Kidney tubule cell (primary cell): ENCODE measurements around the gene TPK1.
"Not testable (repeated sequence)": the region's sequence is repeated elsewhere in the genome, so short reads cannot be mapped to it uniquely, and the experiment has no call there.

ENCODE experiments used
- DNase-seq: peaks from one replicate; pipeline ENCODE4 v3.0.0-alpha.2; 2018; ENCODE audit warnings: low spot score

TPK1 gene

DNA sequence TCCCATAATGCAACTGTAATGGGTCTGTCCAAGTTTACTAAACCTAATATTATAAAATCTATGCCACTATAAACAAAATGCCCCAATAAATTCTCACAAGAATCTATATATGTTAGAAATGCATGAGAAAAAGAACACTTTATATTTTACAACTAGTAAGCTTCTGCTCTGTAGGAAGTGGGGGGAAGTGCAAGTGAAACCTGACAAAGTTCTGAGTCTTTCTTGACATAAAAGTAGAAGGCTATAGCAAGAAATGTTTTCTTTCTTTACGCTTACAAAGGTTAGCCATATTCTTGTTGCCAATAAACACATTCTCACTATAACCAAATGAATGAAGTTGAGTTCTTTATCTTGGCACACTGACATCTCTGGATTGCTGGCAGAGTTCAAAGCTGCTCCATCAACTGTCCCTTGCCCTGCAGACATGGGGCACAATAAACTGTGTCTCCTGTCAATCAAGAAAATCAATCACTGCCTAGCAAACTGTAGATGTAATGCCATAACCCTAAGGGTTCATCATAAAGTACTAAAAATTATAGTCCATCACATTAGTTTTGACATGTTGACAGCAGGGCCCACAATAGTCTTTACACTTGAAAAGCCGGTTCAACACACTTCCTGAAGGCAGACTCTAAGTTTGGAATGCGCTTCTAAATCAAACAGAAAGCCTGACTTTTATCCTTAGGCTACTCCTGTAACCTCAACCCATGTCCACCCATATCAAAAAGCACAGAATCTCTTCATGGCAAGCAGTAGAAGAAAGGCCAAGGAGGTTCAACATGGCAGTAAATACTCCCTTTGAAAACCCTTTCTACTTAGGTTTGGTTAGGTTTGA, 58.6 kb downstream of the TPK1 start:
- no peak for DNase-seq

DNA sequence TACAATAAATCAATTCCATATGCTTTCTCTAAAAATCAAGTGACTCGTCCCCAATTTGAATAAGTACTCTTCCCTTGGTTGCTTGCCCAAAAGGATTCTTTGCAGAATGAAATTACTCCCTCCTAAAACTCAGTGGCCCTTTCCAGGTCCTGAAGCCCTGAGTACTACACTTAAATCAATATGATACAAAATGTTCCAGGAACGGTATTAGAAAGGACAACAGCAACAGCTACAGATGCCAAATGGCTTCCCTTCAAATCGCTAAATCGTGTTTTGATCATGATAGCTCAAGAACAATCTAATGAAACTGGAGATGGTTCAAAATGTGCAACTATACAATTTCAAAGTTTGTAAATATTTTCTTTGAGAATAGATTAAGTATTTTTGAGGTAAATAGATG, 59.4 kb downstream of the TPK1 start:
- DNase-seq, result no peak

DNA sequence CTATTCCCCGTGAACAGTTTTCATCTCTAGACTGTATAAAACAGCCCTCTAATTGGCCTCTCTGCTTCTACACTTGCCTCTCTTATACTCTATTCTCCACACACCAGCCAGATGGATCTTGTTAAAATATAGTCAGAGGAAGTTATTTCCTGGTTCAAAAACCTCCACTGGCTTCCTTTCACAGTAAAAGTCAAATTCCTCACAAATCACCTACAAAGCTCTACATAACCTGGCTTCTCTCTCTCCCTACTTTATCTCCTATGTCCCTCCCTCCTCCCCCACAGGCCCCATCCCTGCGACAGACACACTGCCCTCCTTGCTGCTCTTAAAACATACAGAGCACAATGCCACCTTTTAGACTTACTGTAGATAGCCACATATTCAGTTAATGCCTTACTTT, 60.1 kb downstream of the TPK1 start:
- peak; percentile 8 for DNase-seq

DNA sequence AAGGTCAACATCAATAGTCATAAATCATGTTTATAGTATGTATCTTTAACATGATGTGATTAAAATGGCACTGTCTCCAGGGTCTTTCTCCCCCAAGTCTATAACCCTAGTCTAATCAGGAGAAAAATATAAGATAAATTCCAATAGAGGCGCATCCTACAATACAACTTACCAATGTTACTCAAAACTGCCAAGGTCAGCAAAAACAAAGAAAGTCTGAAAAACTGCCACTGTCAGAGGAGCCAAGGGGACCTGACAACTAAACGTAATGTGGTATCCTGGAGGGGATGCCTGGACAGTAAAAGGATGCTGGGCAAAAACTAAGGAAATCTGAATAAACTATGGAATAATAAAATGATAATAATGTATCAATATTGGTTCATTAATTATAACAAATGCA, 63.9 kb downstream of the TPK1 start:
- DNase-seq, result no peak

DNA sequence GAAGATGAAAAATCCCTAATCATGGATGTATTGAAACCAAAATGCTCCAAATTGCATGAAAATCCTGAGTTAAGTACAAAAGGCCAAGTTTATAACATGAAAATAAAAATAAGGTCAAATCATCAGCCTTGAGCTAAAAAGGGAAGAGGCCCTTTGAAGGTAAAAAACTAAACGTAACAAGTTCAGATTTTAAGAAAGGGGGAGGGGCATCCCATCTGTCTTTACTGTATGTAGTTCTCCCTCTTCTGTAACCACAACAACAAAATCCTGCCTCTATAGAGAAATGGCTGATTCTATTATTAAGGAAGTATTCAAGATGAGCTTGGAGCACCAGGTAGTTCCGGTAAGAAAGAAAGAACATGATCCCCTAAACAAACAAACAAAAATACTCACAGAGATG, 64.7 kb downstream of the TPK1 start:
- no peak for DNase-seq

DNA sequence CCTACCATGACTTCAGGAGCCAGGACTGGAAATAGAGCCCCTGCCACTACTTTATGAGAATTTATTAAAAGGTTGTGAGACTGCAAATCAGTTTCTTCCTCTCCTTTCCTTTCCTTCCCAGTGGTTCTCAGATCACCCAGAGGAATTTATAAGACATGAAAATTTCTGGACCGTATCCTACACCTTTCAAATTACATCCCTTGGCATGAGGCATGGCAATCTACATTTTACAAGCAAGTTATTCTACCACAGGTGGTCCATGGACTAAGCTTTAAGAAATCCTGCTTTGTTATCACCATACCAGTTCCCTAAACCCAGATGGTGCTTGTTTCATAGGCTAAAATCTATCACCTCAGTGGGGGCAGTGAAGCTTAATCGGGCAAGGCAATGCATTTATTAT, 66.5 kb downstream of the TPK1 start:
- DNase-seq, result no peak

DNA sequence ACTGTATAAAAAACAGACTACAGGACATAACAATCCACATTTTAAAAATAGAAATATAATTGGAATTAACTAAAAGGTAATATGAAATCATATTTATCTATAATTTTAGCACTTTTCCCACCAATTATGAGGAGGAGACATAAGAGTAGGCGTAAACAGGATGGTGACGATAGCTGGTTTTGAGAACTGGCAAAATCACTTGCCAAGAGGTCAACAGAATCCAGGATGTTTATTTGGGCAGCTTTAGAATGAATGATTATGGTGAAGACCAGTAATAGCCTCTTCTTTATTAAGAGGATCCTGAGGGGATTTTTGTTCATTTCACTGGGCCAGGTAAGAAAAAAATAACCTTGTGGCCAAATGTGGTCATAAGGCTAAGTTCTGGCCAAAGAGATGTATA, 67.2 kb downstream of the TPK1 start:
- no peak for DNase-seq

DNA sequence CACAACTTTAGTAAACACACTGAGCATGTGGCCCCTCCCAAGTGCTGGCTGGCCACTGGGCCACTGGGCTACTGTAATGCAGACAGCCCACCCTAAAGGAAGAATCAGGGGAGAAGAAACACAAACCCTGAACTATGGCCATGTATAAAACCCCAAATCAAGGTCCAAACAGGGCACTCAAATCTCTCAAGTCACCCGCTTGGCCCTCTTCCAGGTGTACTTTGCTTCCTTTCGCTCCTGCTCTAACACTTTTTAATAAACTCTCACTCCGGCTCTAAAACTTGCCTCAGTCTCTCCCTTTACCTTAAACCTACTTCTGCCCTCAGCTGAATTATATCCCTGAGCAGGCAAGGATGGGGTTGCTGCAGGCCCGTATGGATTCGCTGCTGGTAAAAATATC, 72.6 kb downstream of the TPK1 start:
- no peak for DNase-seq

DNA sequence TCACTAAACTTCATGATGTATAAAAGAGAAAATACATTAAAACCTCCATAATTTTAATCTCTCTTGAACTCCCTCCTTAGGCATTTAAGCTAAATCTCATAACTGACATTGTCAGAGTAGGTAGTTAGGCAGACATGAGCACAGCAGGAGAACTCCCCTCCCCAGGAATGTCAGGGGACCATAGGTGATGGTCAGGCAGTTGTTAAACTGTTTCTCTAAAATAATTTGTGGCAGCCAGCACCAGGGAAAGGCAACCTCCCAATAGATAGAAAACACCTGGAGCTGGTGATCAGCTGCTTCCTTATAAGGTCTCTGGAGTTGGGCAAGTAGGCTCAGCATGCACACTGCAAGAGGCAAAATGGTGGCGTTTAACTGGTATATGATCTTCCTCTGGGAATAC, 73.0 kb downstream of the TPK1 start:
- no peak for DNase-seq

DNA sequence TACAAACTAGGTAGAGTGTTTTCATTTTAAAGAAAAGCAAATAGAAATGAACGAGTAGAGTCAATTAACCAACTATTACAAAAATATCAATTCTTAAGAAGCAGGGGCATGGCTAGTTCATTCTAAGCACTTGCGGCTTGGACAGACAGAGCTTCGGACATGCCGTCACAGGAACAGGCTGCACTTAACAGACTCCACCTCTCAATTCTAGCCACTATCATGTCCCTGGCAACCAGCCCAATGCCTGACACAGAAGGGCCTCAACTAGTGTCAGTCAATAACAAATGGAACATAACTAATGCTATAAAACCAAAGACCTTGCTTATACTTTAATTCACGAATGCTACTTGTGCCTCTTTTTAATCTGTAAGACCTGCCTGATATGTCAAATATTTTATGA, 74.4 kb downstream of the TPK1 start:
- DNase-seq, result no peak

DNA sequence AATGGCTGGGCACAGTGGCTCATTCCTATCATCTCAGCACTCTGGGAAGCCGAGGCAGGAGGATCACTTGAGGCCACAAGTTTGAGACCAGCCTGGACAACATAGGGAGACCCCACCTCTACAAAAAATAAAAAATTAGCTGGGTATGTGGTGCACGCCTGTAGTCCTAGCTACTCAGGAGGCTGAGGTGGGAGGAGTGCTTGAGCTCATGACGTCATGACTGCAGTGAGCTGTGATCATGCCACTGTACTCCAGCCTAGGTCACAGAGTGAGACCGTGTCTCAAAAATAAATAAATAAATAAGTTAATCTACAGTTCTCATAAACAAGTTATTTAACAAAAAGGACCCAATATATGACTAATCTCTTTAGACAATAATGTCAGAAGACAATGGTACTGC, 76.2 kb downstream of the TPK1 start:
- no peak for DNase-seq

DNA sequence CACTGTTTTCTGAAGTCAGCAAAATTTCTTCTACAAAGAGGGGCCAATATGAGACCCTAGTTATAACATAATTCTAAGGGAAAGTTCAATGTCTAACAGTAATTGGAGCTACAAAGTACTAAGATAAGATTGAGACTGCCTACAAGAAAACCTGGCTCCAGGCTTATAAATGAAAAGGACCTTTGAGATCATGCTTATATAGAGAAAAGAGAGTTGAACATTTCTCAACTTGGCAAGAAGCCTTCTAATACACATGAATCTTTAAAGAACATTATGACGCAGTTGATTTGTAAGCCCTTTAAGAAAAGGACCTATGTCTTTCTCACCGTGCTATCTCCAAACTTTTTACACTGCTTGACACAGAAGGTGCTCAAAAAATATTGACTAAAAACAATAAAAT, 87.9 kb downstream of the TPK1 start:
- DNase-seq, result no peak

DNA sequence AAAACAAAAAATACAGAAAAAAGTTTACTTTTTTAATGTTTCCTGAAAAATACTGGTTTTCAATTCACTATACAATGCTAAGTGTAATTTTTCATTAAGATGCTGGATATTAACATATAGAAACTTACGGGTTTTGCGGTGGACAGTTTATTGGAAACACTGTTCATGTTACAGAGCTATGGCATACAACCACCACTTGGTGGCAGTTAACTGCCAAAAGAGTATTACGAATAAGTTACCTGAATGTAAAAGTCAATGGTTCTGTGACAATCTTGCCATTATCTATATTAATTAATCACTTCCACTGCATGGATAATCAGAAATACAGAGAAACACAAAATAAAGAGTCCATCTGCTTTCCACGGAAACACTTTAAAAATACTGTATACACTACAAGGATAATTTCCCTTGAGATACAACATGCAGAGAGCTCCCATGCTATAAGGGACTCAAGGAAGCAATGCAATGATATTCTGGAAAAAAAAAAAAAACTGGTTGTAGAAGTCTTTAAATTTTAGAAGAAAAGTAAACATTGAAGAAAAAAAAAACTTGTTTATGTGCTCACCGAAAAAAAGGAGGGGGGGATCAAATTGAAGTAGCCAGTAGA, 97.0 kb downstream of the TPK1 start:
- peak; percentile 47 for DNase-seq

DNA sequence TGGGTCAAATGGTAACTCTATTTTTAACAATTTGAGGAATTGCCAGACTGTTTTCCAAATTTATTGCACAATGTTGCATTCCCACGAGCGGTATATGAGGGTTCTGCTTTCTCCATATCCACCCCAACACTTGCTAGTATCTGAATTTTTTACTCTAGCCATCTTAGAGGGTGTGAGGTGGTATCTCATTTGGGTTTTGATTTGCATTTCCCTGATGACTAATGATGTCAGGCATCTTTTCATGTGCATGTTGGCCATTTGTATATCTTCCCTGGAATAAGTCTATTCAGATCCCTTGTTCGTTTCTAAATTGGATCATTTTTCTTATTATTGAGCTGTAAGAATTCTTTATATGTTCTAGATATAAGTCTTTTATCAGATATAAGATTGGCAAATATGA, 97.7 kb downstream of the TPK1 start:
- DNase-seq, result no peak

DNA sequence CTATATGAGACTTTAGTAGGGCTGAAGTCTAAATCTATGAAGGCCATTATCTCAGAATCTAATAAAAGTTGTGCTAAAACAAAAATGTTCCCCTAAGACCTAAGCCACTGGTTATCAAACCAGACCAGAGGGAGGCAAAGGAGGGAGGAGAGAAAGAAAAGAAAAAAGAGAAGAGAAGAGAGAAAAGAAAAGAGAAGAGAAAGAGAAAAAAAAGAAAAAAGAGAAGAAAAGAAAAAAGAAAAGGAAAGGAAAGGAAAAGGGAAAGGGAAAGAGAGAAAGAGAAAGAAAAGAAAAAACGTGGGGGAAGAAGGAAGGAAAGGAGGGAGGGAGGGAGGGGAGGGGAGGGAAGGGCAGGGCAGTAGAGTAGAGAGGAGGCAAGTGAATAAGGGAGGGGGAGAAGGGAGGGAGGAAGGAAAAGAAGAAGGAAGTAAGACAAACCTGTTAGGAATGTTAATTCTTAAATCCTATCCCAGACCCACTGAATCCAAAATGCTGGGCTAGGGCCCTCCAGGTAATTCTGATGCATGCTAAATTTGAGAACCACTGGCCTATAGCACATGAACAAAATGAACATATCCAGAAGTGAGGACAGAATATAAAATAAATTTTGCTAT, 98.9 kb downstream of the TPK1 start:
- no peak for DNase-seq

DNA sequence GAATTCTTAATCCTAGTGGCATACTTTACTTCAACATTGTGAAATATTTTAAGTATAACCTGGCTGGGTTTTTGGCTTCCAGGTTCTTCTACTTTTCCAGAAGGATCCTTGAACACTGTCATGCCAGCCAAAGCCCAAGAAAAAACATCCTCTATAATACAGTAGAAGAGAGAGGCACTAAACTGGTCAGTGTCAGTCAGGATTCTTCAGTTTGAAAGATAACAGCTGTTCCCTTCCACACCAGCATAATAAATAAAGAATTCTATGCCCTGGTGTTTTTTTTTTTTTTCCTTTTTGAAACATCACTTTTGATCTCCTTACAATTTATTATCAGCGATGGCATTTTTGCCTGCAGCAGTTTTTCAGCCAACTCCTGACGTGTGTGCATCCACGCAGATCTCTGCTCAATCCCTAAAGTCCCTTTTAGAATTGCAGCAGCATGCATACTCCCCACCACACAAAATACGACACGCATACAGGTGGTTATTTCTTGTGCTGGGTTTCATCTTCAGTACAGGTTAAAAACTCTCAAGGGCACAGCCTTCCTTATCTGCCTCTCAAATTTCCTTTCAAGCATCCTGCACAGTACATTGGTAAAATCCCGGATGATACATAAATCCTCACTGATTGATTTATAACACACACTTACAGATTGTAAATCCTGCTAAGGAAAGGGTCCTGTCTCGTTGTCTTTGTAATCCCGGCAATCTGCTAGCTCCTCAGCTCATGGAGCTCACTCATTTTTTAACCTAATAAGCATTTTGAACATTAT, 100.2 kb downstream of the TPK1 start:
- no peak for DNase-seq

DNA sequence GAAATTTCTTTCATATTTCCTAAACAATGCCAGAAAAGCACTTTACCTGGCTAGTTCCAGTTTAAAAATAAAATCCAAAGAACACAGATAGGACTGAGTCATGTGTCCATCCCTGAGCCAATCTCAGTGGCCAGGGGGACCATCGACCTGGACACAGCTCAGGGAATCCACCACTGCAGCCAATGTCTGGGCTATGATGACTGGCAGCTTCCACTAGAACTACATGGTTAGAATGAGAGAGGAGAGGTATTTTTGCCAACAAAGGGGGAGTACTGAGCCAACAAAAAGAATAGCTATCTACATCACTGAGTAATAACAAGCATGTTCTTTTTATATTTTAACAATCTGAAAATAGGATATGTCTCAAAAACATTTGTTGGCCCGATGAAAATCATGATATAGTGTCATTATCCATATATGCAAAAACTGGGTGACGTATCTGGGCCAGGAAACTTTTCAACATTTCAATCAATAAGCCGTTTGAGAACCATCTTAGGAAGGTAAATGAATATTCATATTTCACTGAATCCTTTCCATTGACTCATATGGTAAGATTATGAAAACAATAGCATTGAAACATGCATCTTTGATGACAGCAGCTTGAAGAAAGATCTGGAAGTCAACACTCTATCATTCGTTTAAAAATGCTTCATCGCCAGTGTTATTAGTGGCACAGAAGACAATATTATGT, 104.0 kb downstream of the TPK1 start:
- DNase-seq, result no peak

DNA sequence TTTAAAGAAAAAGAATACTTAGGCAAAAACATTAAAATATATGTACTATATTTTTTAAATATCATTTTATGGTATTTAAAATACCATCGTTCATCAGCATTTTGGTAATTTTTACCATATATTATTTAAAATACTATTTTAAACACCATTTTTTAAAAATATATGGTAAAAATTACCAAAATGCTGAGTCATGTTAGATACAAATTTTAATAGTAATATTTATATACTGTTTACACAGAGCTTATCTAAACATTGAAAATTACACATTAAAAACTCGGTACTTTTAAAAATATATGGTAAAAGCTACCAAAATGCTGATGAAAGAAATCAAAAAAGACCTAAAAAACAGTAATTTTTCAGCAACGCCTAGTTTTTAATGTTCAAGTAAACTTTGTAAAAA, 105.6 kb downstream of the TPK1 start:
- DNase-seq, result no peak

DNA sequence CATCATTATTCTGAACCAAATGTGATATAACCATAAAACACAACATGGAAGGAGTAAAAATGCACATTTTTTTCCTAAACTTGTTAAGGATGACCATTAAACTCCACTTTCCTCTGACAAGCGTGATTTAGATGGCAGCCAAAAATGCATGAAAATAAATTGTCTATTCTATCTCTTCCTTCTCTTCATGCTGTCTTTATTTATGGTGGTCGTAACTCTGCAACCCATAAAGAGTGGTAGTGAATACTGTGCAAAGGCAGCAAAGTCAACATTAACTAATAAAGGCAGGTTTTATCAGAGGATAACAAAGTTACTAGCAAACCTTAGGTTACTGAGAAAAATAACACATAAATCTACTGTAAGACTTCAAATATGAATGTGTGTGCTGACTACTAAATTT, 106.6 kb downstream of the TPK1 start:
- no peak for DNase-seq

DNA sequence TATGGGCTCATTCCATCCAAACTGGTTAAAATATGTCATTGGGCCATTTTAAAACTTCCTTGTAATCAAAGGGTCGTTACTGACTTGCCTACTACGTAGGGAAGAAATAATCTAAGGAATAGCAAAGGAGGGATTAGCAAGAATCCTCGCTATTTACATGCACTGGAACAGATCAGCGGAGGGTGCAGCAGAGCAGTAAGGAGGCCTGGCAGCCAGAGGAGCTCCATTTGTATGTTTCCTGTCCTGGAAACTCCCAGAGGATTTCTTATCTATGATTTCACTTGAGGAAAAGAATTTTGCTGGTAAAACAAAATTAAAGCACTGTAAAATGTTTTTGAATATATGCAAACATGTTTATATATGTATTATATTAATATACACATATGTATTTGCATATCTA, 107.3 kb downstream of the TPK1 start:
- DNase-seq, result no peak

DNA sequence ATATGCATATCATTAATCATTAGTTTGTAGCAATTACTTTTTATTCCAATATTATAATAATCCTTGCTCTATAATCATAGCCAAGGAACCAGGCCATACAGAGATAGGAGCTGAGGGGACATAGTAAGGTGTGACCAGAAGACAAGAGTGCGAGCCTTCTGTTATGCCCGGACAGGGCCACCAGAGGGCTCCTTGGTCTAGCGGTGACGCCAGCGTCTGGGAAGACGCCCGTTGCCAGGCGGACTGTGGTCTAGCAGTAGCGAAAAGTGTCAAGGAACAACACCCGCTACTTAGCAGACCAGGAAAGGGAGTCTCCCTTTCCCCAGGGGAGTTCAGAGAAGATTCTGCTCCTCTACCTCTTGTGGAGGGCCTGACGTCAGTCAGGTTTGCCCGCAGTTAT, 109.0 kb downstream of the TPK1 start:
- DNase-seq, result not testable (repeated sequence)

DNA sequence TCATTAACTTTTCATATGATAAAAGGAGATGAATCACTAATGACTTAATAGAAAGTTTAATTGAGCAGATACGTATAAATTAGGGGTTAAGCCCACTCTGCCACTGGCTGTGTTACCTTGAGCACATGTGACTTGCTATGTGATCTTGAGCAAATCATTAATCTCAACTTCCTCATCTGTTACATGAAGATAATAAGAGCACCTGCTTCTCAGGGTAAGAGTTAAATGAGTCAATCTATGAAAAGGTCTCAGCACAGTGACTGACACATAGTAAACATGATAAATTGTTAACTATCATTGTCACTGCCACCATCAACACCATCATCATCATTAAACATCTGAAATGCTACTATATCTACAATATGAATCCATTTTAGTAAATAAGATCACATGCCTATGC, 110.8 kb downstream of the TPK1 start:
- peak; percentile 85 for DNase-seq
